ENCODE data around the gene TTC19. TPM values are rescaled to one million over a fixed set of nuclear protein-coding genes. Genes with fewer than 3 reads are reported as not detected.

Gene TTC19
- total RNA-seq, 4 donors from 2014 or later = 103 to 160 (median 134) TPM

DNA sequence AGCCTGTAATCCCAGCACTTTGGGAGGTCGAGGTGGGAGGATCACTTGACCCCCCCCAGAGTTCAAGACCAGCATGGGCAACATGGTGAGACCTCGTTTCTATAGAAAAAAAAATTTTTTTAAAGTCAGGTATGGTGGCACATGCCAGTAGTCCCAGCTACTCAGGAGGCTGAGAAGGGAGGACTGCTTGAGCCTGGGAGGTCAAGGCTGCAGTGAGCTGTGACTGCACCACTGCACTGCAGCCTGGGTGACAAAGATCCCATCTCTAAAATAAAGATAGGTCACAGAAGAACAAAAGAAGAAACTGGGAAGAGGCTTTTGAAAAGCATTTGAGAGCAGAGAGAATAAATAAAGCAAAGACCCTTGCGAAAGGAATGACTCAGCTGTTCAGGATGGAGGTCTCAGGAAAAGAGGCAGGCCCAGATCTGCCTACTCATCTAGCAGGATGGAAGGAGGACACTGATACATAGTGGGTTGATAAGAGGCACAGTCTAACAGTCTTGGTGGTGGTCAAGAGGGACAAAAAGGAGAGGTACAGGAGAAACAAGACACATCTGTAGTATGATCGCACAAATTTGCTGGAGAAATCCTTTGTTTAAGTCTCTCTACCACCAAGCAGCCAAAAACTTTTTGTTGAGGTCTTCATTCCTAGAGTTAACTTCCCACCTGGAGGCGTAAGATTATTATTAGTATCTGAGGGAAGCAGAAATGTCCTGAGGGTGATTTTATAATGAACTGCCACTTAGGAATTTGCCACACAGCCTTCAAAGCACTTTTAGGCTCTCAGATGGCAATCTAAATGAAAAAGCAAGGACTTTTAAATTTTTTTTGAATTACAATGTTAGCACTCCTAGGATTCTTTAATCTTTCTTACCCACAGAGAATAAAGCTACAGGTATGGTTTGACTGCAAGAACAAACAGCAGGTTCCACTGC, 17.7 kb upstream of the TTC19 start:
- WGBS, 2 donors = 91 to 92% methylated on average over 5 of the region's 5 CpGs
- intact Hi-C loops (cut with DNase I) = no loop called here
- H3K4me1 ChIP-seq = no peaks in the 10 kb centered on the region
- DNase-seq = no peak
- H3K9me3 ChIP-seq = no peaks in the 10 kb centered on the region
- no peaks in the 10 kb centered on the region for H3K27me3 ChIP-seq
- no peak overlapping the region for H3K4me3 ChIP-seq (replicated peaks in 1 of 3)
- peaks cover 40% of the 10 kb centered on the region in 2 donors for H3K36me3 ChIP-seq
- H3K27ac ChIP-seq = no peak overlapping the region
- no peak for TF ChIP-seq POLR2A (IDR thresholded peaks at IDR 0.05)
- TF ChIP-seq, protein P1, sequence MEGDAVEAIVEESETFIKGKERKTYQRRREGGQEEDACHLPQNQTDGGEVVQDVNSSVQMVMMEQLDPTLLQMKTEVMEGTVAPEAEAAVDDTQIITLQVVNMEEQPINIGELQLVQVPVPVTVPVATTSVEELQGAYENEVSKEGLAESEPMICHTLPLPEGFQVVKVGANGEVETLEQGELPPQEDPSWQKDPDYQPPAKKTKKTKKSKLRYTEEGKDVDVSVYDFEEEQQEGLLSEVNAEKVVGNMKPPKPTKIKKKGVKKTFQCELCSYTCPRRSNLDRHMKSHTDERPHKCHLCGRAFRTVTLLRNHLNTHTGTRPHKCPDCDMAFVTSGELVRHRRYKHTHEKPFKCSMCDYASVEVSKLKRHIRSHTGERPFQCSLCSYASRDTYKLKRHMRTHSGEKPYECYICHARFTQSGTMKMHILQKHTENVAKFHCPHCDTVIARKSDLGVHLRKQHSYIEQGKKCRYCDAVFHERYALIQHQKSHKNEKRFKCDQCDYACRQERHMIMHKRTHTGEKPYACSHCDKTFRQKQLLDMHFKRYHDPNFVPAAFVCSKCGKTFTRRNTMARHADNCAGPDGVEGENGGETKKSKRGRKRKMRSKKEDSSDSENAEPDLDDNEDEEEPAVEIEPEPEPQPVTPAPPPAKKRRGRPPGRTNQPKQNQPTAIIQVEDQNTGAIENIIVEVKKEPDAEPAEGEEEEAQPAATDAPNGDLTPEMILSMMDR (IDR thresholded peaks at IDR 0.05) = no peak

DNA sequence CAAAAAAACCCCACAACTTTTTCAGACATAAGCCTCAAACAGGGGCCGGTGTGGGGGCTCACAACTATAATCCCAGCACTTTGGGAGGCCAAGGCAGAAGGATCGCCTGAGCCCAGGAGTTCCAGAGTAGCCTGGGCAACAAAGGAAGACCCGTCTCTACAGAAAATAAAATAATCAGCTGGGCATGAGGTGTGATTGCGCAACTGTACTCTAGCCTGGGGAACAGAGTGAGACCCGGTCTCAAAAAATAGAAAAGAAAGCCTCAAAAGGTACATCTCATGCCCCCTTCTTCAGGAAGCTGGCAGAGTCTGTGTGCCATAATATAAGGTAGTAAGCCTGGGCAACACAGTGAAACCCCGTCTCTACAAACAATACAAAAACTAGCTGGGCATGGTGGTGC, 3.3 kb upstream of the TTC19 start:
- H3K36me3 ChIP-seq = no peaks in the 10 kb centered on the region
- no peaks in the 10 kb centered on the region for H3K27me3 ChIP-seq
- no peaks in the 10 kb centered on the region for H3K9me3 ChIP-seq
- TF ChIP-seq, protein P1 (IDR thresholded peaks at IDR 0.05) = no peak
- no peak for TF ChIP-seq POLR2A (IDR thresholded peaks at IDR 0.05)
- H3K4me3 ChIP-seq (replicated peaks in 1 of 3) = no peak overlapping the region
- WGBS, 2 donors = 79% methylated on average over 6 of the region's 6 CpGs
- no peak overlapping the region for H3K27ac ChIP-seq
- H3K4me1 ChIP-seq = peaks cover 10 to 12% of the 10 kb centered on the region in 2 donors
- intact Hi-C loops (cut with DNase I) = loop anchor here (10.0 kb wide), 1 partner anchor 172 kb away; no protein-coding TSS in a partner anchor
- no peak for DNase-seq

DNA sequence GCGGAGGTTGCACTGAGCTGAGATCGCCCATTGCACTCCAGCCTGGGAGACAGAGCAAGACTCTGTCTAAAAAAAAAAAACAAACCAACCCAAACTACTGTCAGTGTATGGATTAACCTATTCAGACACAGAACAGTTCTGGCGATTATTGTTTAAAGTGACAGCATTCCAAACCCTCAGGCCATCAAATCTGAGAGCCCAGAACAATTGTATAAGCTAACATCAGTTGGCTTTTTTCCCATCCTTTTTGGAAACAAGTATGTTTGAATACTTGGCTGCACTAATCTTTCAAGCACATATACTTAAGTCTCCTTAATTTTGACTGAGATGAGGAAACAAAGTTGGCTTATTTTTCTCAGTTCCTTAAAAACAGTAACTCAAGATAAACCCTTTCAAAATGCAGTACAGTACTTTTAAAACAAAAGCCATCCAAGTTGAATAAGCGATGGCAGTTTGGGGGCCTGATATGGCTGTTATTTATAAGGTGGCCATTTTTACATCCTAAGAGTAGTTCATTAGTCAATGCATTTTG, 1.5 kb upstream of the TTC19 start:
- Histone ChIP-seq H3K27ac (peak overlapping the region in 2 of 3 donors; percentile 97 to 98), H3K4me3 (replicated peaks in 1 of 3) (no peak overlapping the region), H3K36me3 (peaks cover 13 to 14% of the 10 kb centered on the region in 2 donors), H3K27me3 (no peaks in the 10 kb centered on the region), H3K4me1 (peaks cover 15 to 16% of the 10 kb centered on the region in 2 donors), H3K9me3 (no peaks in the 10 kb centered on the region)
- no peak for DNase-seq
- intact Hi-C loops (cut with DNase I) = loop anchor here (10.0 kb wide), 1 partner anchor 173 kb away; no protein-coding TSS in a partner anchor
- 71 to 80% methylated on average over 4 of the region's 4 CpGs for WGBS, 2 donors
- TF ChIP-seq POLR2A (IDR thresholded peaks at IDR 0.05) = no peak

DNA sequence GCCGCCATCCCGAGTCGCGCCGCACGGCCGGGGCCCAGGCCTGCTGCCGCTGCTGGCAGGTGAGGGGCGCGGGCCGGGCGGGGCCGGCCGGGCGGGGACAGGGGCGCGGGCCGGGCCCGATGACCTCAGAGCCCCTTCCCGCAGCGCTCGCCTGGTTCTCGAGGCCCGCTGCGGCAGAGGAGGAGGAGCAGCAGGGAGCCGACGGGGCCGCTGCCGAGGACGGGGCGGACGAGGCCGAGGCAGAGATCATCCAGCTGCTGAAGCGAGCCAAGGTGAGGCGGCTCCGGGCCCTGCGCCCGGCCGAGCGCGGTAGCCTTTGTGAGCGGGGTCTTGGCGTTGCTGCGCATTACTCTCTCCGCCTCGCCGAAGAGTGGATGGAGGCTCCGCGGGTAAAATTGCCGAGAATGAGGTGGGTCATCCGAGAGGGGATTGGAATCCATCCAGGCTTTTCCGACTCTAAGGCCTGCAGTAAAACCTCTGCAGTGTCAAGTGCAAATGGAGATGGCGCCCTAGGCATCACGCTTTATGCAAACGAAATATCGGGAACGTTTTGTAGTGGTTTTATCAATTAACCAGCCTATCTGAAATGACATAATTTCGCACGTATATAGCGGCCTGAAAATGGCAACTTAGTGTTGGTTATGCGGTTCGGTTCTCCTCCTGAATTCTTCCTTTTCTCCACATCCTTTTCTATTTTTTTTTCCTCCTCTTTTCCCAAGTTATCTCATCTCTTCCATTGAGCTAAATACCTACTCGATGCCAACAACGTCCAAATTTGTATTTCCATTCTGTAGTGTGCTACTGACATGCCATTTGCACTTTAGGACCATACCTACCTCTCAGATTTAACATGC, 577 bp downstream of the TTC19 start:
- peaks cover 31% of the 10 kb centered on the region in 2 donors for H3K36me3 ChIP-seq
- peak overlapping the region; percentile 96 to 98 (median 97) for H3K27ac ChIP-seq
- DNase-seq = peak in 1 of 2 donors; percentile 53
- 2 to 3% methylated on average over 18 to 38 of the region's 64 CpGs for WGBS, 2 donors
- H3K4me3 ChIP-seq (replicated peaks in 1 of 3) = peak overlapping the region; percentile 41 to 67 (median 51)
- H3K9me3 ChIP-seq = no peaks in the 10 kb centered on the region
- intact Hi-C loops (cut with DNase I) = loop anchor here (10.0 kb wide), 1 partner anchor 175 kb away; no protein-coding TSS in a partner anchor
- H3K27me3 ChIP-seq = no peaks in the 10 kb centered on the region
- H3K4me1 ChIP-seq = peaks cover 15 to 16% of the 10 kb centered on the region in 2 donors
- TF ChIP-seq, protein P1 (IDR thresholded peaks at IDR 0.05) = no peak
- no peak for TF ChIP-seq POLR2A (IDR thresholded peaks at IDR 0.05)

DNA sequence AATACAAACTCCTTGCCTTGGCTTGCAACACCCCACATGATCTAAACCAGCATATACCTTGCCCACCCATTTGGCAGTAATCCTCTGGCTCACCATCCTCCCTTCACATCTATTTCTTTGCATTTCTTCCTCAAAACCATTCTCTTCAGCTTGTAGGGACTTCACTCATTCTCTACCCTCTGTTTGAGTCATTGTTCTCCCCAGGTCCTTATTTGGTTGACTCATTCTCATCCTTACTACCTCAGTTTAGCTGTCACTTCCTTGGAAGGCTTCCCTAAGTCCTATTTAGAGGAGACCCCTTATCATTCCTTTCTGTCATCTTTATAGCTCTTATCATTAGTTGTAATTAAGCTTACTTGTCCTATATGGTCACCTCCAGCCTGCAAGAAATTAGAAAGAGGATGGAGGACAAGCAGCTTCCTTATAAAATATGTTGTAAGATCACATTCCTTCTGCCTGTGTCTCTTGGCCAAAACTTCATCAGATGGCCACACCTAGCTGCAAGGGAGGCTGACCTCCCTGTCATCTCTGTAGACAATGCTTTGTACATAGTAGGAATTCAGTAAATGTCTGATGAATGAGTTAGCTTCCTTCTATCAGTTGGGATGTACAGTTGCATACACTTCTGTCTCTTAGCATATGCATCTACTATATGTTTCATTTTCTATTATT, 1.7 kb downstream of the TTC19 start:
- no peak overlapping the region for H3K27ac ChIP-seq
- intact Hi-C loops (cut with DNase I) = no loop called here
- DNase-seq = no peak
- no peaks in the 10 kb centered on the region for H3K9me3 ChIP-seq
- TF ChIP-seq, protein P1 (IDR thresholded peaks at IDR 0.05) = no peak
- TF ChIP-seq POLR2A (IDR thresholded peaks at IDR 0.05) = no peak
- no peaks in the 10 kb centered on the region for H3K27me3 ChIP-seq
- H3K4me1 ChIP-seq = peaks cover 15 to 16% of the 10 kb centered on the region in 2 donors
- H3K4me3 ChIP-seq (replicated peaks in 1 of 3) = peak overlapping the region in 1 of 3 donors; percentile 51
- H3K36me3 ChIP-seq = peaks cover 38 to 42% of the 10 kb centered on the region in 2 donors
